Loucy (cell line): Measurements from ENCODE around the gene IGSF21.

Experiments
- H2AFZ ChIP-seq: fragments of 200-600 bp; sonication (generic); 2 replicates; pipeline ENCODE4 v1.6.0; 2016; ENCODE audit warnings: antibody characterized with exemption, mild to moderate bottlenecking, low read length, moderate library complexity
- H3F3A ChIP-seq: fragments of 200-600 bp; 2 replicates; pipeline ENCODE4 v1.6.0; 2016; ENCODE audit warnings: antibody characterized with exemption, low read depth, mild to moderate bottlenecking
- H3K27me3 ChIP-seq: fragments of 200-600 bp; sonication (generic); 2 replicates; pipeline ENCODE4 v1.6.1; 2014; ENCODE audit warnings: low read length, mild to moderate bottlenecking; ENCODE audit not compliant: insufficient read depth, poor library complexity, severe bottlenecking
- H3K36me3 ChIP-seq: fragments of 200-600 bp; sonication (generic); 2 replicates; pipeline ENCODE4 v1.6.1; 2016; ENCODE audit warnings: low read length; ENCODE audit not compliant: insufficient read depth
- H3K4me1 ChIP-seq: fragments of 200-600 bp; sonication (generic); 2 replicates; pipeline ENCODE4 v1.5.1; 2014; ENCODE audit warnings: low read length, mild to moderate bottlenecking; ENCODE audit not compliant: insufficient read depth, poor library complexity, severe bottlenecking
- H3K4me2 ChIP-seq: fragments of 200-600 bp; sonication (generic); 2 replicates; pipeline ENCODE4 v1.6.0; 2014; ENCODE audit warnings: antibody characterized with exemption, low read length, low read depth, mild to moderate bottlenecking; ENCODE audit not compliant: poor library complexity, severe bottlenecking
- H3K4me3 ChIP-seq: fragments of 200-600 bp; sonication (generic); 2 replicates; pipeline ENCODE4 v1.5.1; 2014; ENCODE audit warnings: low read length, mild to moderate bottlenecking, mixed read lengths; ENCODE audit not compliant: poor library complexity, severe bottlenecking
- H3K79me2 ChIP-seq: fragments of 200-600 bp; sonication (generic); 2 replicates; pipeline ENCODE4 v1.6.1; 2014; ENCODE audit warnings: low read length; ENCODE audit not compliant: insufficient read depth
- H3K9ac ChIP-seq: fragments of 200-600 bp; sonication (generic); 2 replicates; pipeline ENCODE4 v1.6.0; 2014; ENCODE audit warnings: mild to moderate bottlenecking, low read depth, low read length, moderate library complexity; ENCODE audit not compliant: poor library complexity, severe bottlenecking
- H3K9me2 ChIP-seq: fragments of 200-600 bp; sonication (generic); replicated peaks from 2 replicates; pipeline ENCODE4 v1.6.1; 2016; ENCODE audit warnings: low read depth, low read length, mixed read lengths
- H3K9me3 ChIP-seq: fragments of 200-600 bp; sonication (generic); 2 replicates; pipeline ENCODE4 v1.6.1; 2014; ENCODE audit warnings: mild to moderate bottlenecking, antibody characterized with exemption, low read length, low read depth; ENCODE audit not compliant: insufficient read depth
- H4K20me1 ChIP-seq: fragments of 200-600 bp; sonication (generic); 2 replicates; pipeline ENCODE4 v1.6.0; 2014; ENCODE audit warnings: antibody characterized with exemption, low read length, mild to moderate bottlenecking; ENCODE audit not compliant: insufficient read depth, poor library complexity, severe bottlenecking
- CTCF ChIP-seq: fragments of 200-600 bp; sonication (generic); conservative IDR thresholded peaks from 2 replicates; pipeline ENCODE4 v1.5.1; 2014; ENCODE audit warnings: mild to moderate bottlenecking, antibody characterized with exemption, low read length
- EZH2phosphoT487 ChIP-seq: fragments of 200-600 bp; IDR thresholded peaks from 2 replicates; pipeline ENCODE4 v1.6.1; 2018; ENCODE audit warnings: antibody characterized with exemption, mild to moderate bottlenecking, moderate library complexity, borderline replicate concordance

The IGSF21 gene

GRCh38 chr1:18200918-18201317 is 93.3 kb downstream of the IGSF21 start:
- Histone ChIP-seq H3K27me3 (no peaks in the 10 kb centered on the region), H3K9me2 (no peaks in the 10 kb centered on the region)

GRCh38 chr1:18201997-18202719 is 94.6 kb downstream of the IGSF21 start:
- Histone ChIP-seq H2AFZ (no peak overlapping the region), H3F3A (no peaks in the 10 kb centered on the region), H3K36me3 (no peaks in the 10 kb centered on the region), H3K27me3 (no peaks in the 10 kb centered on the region), H3K4me3 (no peak overlapping the region), H3K79me2 (no peaks in the 10 kb centered on the region), H3K9me2 (no peaks in the 10 kb centered on the region), H4K20me1 (no peaks in the 10 kb centered on the region), H3K4me1 (no peaks in the 10 kb centered on the region), H3K9me3 (no peaks in the 10 kb centered on the region; the same call in 1 of the 2 replicates), H3K9ac (no peak overlapping the region), H3K4me2 (no peak overlapping the region)
- TF ChIP-seq CTCF (no peak), EZH2phosphoT487 (no peak)

More at GRCh38 chr1:18200918-18201317, 93.3 kb downstream of the IGSF21 start:
- H3K79me2 ChIP-seq, result no peaks in the 10 kb centered on the region
- H3K4me1 ChIP-seq, result no peaks in the 10 kb centered on the region
- no peak for TF ChIP-seq CTCF
- TF ChIP-seq EZH2phosphoT487, result no peak
- H3K9ac ChIP-seq, result no peak overlapping the region
- no peak overlapping the region for H3K4me3 ChIP-seq
- H3K4me2 ChIP-seq, result no peak overlapping the region
- no peak overlapping the region for H2AFZ ChIP-seq
- H3F3A ChIP-seq, result no peaks in the 10 kb centered on the region
- no peaks in the 10 kb centered on the region for H4K20me1 ChIP-seq
- H3K36me3 ChIP-seq, result no peaks in the 10 kb centered on the region
- H3K9me3 ChIP-seq, result no peaks in the 10 kb centered on the region; the same call in 1 of the 2 replicates

- TF ChIP-seq CTCF, result no peak
- no peak for TF ChIP-seq EZH2phosphoT487
- no peaks in the 10 kb centered on the region for H3K36me3 ChIP-seq
- no peak overlapping the region for H3K9ac ChIP-seq
- no peaks in the 10 kb centered on the region for H4K20me1 ChIP-seq
- no peak overlapping the region for H3K4me3 ChIP-seq
- H3K9me3 ChIP-seq, result no peaks in the 10 kb centered on the region; the same call in 1 of the 2 replicates
- no peak overlapping the region for H2AFZ ChIP-seq
- H3F3A ChIP-seq, result no peaks in the 10 kb centered on the region
- no peaks in the 10 kb centered on the region for H3K9me2 ChIP-seq
- no peaks in the 10 kb centered on the region for H3K79me2 ChIP-seq
- no peaks in the 10 kb centered on the region for H3K4me1 ChIP-seq
- no peak overlapping the region for H3K4me2 ChIP-seq
- no peaks in the 10 kb centered on the region for H3K27me3 ChIP-seq
Measured at GRCh38 chr1:18203645-18204044, 96.0 kb downstream of the IGSF21 start.
